Measurements from ENCODE around the gene GSX2.
A peak's percentile ranks its signal among the peaks of the same experiment; 100 is the strongest.

Gene GSX2

GRCh38 chr4:54082168-54082567 lies 17.8 kb upstream of the GSX2 start:
- Histone ChIP-seq H3K9ac (ENCODE audit: low read length) (no peak overlapping the region), H3K27ac (ENCODE audit: low read depth, low read length) (no peak overlapping the region), H3K4me3 (ENCODE audit: low read depth in 1 of 2, low read length in 2 of 2) (no peak overlapping the region), H3K36me3 (ENCODE audit: insufficient read depth, low read length) (no peaks in the 10 kb centered on the region), H3K4me1 (ENCODE audit: insufficient read depth, low read length) (no peaks in the 10 kb centered on the region), H3K9me3 (ENCODE audit: low read length) (no peaks in the 10 kb centered on the region), H3K27me3 (ENCODE audit: control insufficient read depth in 1 of 2, insufficient read depth in 2 of 2, low read length in 2 of 2) (no peaks in the 10 kb centered on the region)

GRCh38 chr4:54085284-54085683 lies 14.7 kb upstream of the GSX2 start:
- Histone ChIP-seq H3K4me3 (ENCODE audit: low read depth in 1 of 2, low read length in 2 of 2) (no peak overlapping the region), H3K27me3 (ENCODE audit: control insufficient read depth in 1 of 2, insufficient read depth in 2 of 2, low read length in 2 of 2) (no peaks in the 10 kb centered on the region), H3K27ac (ENCODE audit: low read depth, low read length) (no peak overlapping the region), H3K36me3 (ENCODE audit: insufficient read depth, low read length) (no peaks in the 10 kb centered on the region), H3K9me3 (ENCODE audit: low read length) (no peaks in the 10 kb centered on the region), H3K9ac (ENCODE audit: low read length) (no peak overlapping the region), H3K4me1 (ENCODE audit: insufficient read depth, low read length) (no peaks in the 10 kb centered on the region)

GRCh38 chr4:54089875-54090274 lies 10.1 kb upstream of the GSX2 start:
- H3K9me3 ChIP-seq (ENCODE audit: low read length) = no peaks in the 10 kb centered on the region
- H3K36me3 ChIP-seq (ENCODE audit: insufficient read depth, low read length) = no peaks in the 10 kb centered on the region
- peaks cover 13% of the 10 kb centered on the region for H3K4me1 ChIP-seq (ENCODE audit: insufficient read depth, low read length)
- H3K4me3 ChIP-seq (ENCODE audit: low read depth in 1 of 2, low read length in 2 of 2) = no peak overlapping the region
- no peak overlapping the region for H3K27ac ChIP-seq (ENCODE audit: low read depth, low read length)
- peaks cover 23 to 36% of the 10 kb centered on the region in 2 donors for H3K27me3 ChIP-seq (ENCODE audit: control insufficient read depth in 1 of 2, insufficient read depth in 2 of 2, low read length in 2 of 2)
- H3K9ac ChIP-seq (ENCODE audit: low read length) = no peak overlapping the region

- no peak overlapping the region for H3K4me3 ChIP-seq (ENCODE audit: low read depth in 1 of 2, low read length in 2 of 2)
- peaks cover 13% of the 10 kb centered on the region for H3K4me1 ChIP-seq (ENCODE audit: insufficient read depth, low read length)
- peaks cover 28 to 41% of the 10 kb centered on the region in 2 donors for H3K27me3 ChIP-seq (ENCODE audit: control insufficient read depth in 1 of 2, insufficient read depth in 2 of 2, low read length in 2 of 2)
- H3K9me3 ChIP-seq (ENCODE audit: low read length) = no peaks in the 10 kb centered on the region
- H3K36me3 ChIP-seq (ENCODE audit: insufficient read depth, low read length) = no peaks in the 10 kb centered on the region
- H3K9ac ChIP-seq (ENCODE audit: low read length) = no peak overlapping the region
- no peak overlapping the region for H3K27ac ChIP-seq (ENCODE audit: low read depth, low read length)
Measured at GRCh38 chr4:54090404-54090803, 9.6 kb upstream of the GSX2 start.

- H3K27ac ChIP-seq (ENCODE audit: low read depth, low read length) = no peak overlapping the region
- H3K27me3 ChIP-seq (ENCODE audit: control insufficient read depth in 1 of 2, insufficient read depth in 2 of 2, low read length in 2 of 2) = peaks cover 31 to 47% of the 10 kb centered on the region in 2 donors
- peaks cover 13% of the 10 kb centered on the region for H3K4me1 ChIP-seq (ENCODE audit: insufficient read depth, low read length)
Measured at GRCh38 chr4:54090804-54091623, 8.9 kb upstream of the GSX2 start.

GRCh38 chr4:54091637-54092404 lies 8.1 kb upstream of the GSX2 start:
- no peaks in the 10 kb centered on the region for H3K36me3 ChIP-seq (ENCODE audit: insufficient read depth, low read length)
- no peaks in the 10 kb centered on the region for H3K9me3 ChIP-seq (ENCODE audit: low read length)
- H3K9ac ChIP-seq (ENCODE audit: low read length) = peak overlapping the region; percentile 1
- no peak overlapping the region for H3K27ac ChIP-seq (ENCODE audit: low read depth, low read length)
- H3K4me1 ChIP-seq (ENCODE audit: insufficient read depth, low read length) = peaks cover 13% of the 10 kb centered on the region
- peak overlapping the region; percentile 65 to 76 for H3K4me3 ChIP-seq (ENCODE audit: low read depth in 1 of 2, low read length in 2 of 2)
- H3K27me3 ChIP-seq (ENCODE audit: control insufficient read depth in 1 of 2, insufficient read depth in 2 of 2, low read length in 2 of 2) = peaks cover 39 to 50% of the 10 kb centered on the region in 2 donors

More at GRCh38 chr4:54090804-54091623, 8.9 kb upstream of the GSX2 start:
- Histone ChIP-seq H3K36me3 (ENCODE audit: insufficient read depth, low read length) (no peaks in the 10 kb centered on the region), H3K9me3 (ENCODE audit: low read length) (no peaks in the 10 kb centered on the region), H3K9ac (ENCODE audit: low read length) (peak overlapping the region; percentile 1), H3K4me3 (ENCODE audit: low read depth in 1 of 2, low read length in 2 of 2) (peak overlapping the region in 1 of 2 donors; percentile 76)

- Histone ChIP-seq H3K36me3 (ENCODE audit: insufficient read depth, low read length) (no peaks in the 10 kb centered on the region), H3K4me1 (ENCODE audit: insufficient read depth, low read length) (peaks cover 13% of the 10 kb centered on the region), H3K27ac (ENCODE audit: low read depth, low read length) (no peak overlapping the region), H3K4me3 (ENCODE audit: low read depth in 1 of 2, low read length in 2 of 2) (peak overlapping the region; percentile 65 to 76), H3K27me3 (ENCODE audit: control insufficient read depth in 1 of 2, insufficient read depth in 2 of 2, low read length in 2 of 2) (peaks cover 45 to 58% of the 10 kb centered on the region in 2 donors), H3K9me3 (ENCODE audit: low read length) (no peaks in the 10 kb centered on the region), H3K9ac (ENCODE audit: low read length) (no peak overlapping the region)
Measured at GRCh38 chr4:54092405-54093323, 7.3 kb upstream of the GSX2 start.

- peaks cover 50 to 67% of the 10 kb centered on the region in 2 donors for H3K27me3 ChIP-seq (ENCODE audit: control insufficient read depth in 1 of 2, insufficient read depth in 2 of 2, low read length in 2 of 2)
- H3K9me3 ChIP-seq (ENCODE audit: low read length) = no peaks in the 10 kb centered on the region
- no peaks in the 10 kb centered on the region for H3K36me3 ChIP-seq (ENCODE audit: insufficient read depth, low read length)
- peaks cover 13% of the 10 kb centered on the region for H3K4me1 ChIP-seq (ENCODE audit: insufficient read depth, low read length)
- H3K27ac ChIP-seq (ENCODE audit: low read depth, low read length) = no peak overlapping the region
- no peak overlapping the region for H3K9ac ChIP-seq (ENCODE audit: low read length)
- no peak overlapping the region for H3K4me3 ChIP-seq (ENCODE audit: low read depth in 1 of 2, low read length in 2 of 2)
Measured at GRCh38 chr4:54093324-54094240, 6.4 kb upstream of the GSX2 start.

- H3K4me1 ChIP-seq (ENCODE audit: insufficient read depth, low read length) = peaks cover 13% of the 10 kb centered on the region
- no peak overlapping the region for H3K4me3 ChIP-seq (ENCODE audit: low read depth in 1 of 2, low read length in 2 of 2)
- no peak overlapping the region for H3K9ac ChIP-seq (ENCODE audit: low read length)
- H3K27ac ChIP-seq (ENCODE audit: low read depth, low read length) = no peak overlapping the region
- H3K36me3 ChIP-seq (ENCODE audit: insufficient read depth, low read length) = no peaks in the 10 kb centered on the region
- no peaks in the 10 kb centered on the region for H3K9me3 ChIP-seq (ENCODE audit: low read length)
- H3K27me3 ChIP-seq (ENCODE audit: control insufficient read depth in 1 of 2, insufficient read depth in 2 of 2, low read length in 2 of 2) = peaks cover 54 to 76% of the 10 kb centered on the region in 2 donors
Measured at GRCh38 chr4:54094451-54094850, 5.5 kb upstream of the GSX2 start.

- Histone ChIP-seq H3K4me1 (ENCODE audit: insufficient read depth, low read length) (peaks cover 13% of the 10 kb centered on the region), H3K27me3 (ENCODE audit: control insufficient read depth in 1 of 2, insufficient read depth in 2 of 2, low read length in 2 of 2) (peaks cover 54 to 84% of the 10 kb centered on the region in 2 donors), H3K36me3 (ENCODE audit: insufficient read depth, low read length) (no peaks in the 10 kb centered on the region), H3K4me3 (ENCODE audit: low read depth in 1 of 2, low read length in 2 of 2) (no peak overlapping the region), H3K9ac (ENCODE audit: low read length) (no peak overlapping the region), H3K9me3 (ENCODE audit: low read length) (no peaks in the 10 kb centered on the region), H3K27ac (ENCODE audit: low read depth, low read length) (no peak overlapping the region)
Measured at GRCh38 chr4:54095110-54095825, 4.7 kb upstream of the GSX2 start.
